T-cell (primary cell): ENCODE data around the gene NES. TPM values are rescaled to one million over a fixed set of nuclear protein-coding genes. Genes with fewer than 3 reads are reported as not detected.

Experiments used
- ATAC-seq, 4 experiments: fragments of 200-7000 bp in 3 of 4; fragments of 150-1000 bp in 1 of 4; cut with Tn5 transposase; replicated peaks in 1 of 4; 1 replicate in 3 of 4; 2 replicates in 1 of 4; pipeline ENCODE4 v1.10.0; 2021; ENCODE audit warnings: moderate library complexity in 3 of 4, mild to moderate bottlenecking in 2 of 4, moderate number of reproducible peaks in 1 of 4
- CTCF ChIA-PET, 2 donors: fragments of 300-600 bp; sonication (Branson Sonifier 250); formaldehyde crosslinking; loops; one replicate each; lab custom pipeline; 2022; ENCODE audit warnings: antibody characterized with exemption in 2 of 2; lab: Charles Lee
- POLR2A ChIA-PET, 2 donors: fragments of 300-600 bp; sonication (Branson Sonifier 250); formaldehyde crosslinking; loops; one replicate each; lab custom pipeline; 2022; ENCODE audit warnings: antibody characterized with exemption in 2 of 2; lab: Charles Lee
- DNase-seq, 35 experiments: peaks; one replicate each; pipeline versions ENCODE4 v3.0.0 to v3.0.0-alpha.2; 2013 to 2023
- H3K27ac ChIP-seq: one replicate; pipeline ENCODE4 v1.5.1; 2013; ENCODE audit warnings: low read length
- H3K27me3 ChIP-seq, 2 experiments: replicated peaks in 1 of 2; 1 replicate in 1 of 2; 2 replicates in 1 of 2; pipeline versions ENCODE4 v1.6.1 to v1.7.0; 2013; ENCODE audit warnings: low read length in 1 of 2, mixed read lengths in 1 of 2; ENCODE audit not compliant: control insufficient read depth in 2 of 2, insufficient read depth in 2 of 2; ENCODE audit errors: extremely low read depth in 1 of 2
- H3K36me3 ChIP-seq, 2 donors: 1 replicate in 1 of 2; 2 replicates in 1 of 2; pipeline versions ENCODE4 v1.6.1 to v1.7.0; 2013; ENCODE audit warnings: low read length in 1 of 2; ENCODE audit not compliant: control insufficient read depth in 2 of 2, insufficient read depth in 1 of 2; ENCODE audit errors: extremely low read depth in 1 of 2
- H3K4me1 ChIP-seq, 2 experiments: 1 replicate in 1 of 2; 2 replicates in 1 of 2; pipeline versions ENCODE4 v1.6.1 to v1.7.0; 2013; ENCODE audit warnings: low read length in 2 of 2, mixed read lengths in 1 of 2; ENCODE audit not compliant: insufficient read depth in 2 of 2, control insufficient read depth in 1 of 2; ENCODE audit errors: extremely low read depth in 1 of 2
- H3K4me3 ChIP-seq, 2 donors: 1 replicate in 1 of 2; 2 replicates in 1 of 2; pipeline versions ENCODE4 v1.5.1 to v1.7.0; 2013; ENCODE audit warnings: mild to moderate bottlenecking in 2 of 2, low read length in 1 of 2, moderate library complexity in 1 of 2; ENCODE audit not compliant: control insufficient read depth in 1 of 2; ENCODE audit errors: extremely low read depth in 1 of 2
- H3K9me3 ChIP-seq: 2 replicates; pipeline ENCODE4 v1.7.0; 2013
- H3K27ac Mint-ChIP-seq, 2 donors: one replicate each; pipeline ENCODE4 v1.8.0; 2020 to 2021; ENCODE audit warnings: mild to moderate bottlenecking in 2 of 2, mixed read lengths in 2 of 2
- H3K27me3 Mint-ChIP-seq, 2 donors: one replicate each; pipeline ENCODE4 v1.8.0; 2021 to 2022; ENCODE audit warnings: mixed read lengths in 2 of 2
- H3K36me3 Mint-ChIP-seq: one replicate; pipeline ENCODE4 v1.8.0; 2021; ENCODE audit warnings: mixed read lengths
- H3K4me1 Mint-ChIP-seq, 3 donors: one replicate each; pipeline ENCODE4 v1.8.0; 2020 to 2022; ENCODE audit warnings: mixed read lengths in 3 of 3, mild to moderate bottlenecking in 1 of 3
- H3K4me3 Mint-ChIP-seq, 3 donors: one replicate each; pipeline ENCODE4 v1.8.0; 2020 to 2022; ENCODE audit warnings: mild to moderate bottlenecking in 3 of 3, mixed read lengths in 3 of 3, moderate library complexity in 3 of 3
- H3K9me3 Mint-ChIP-seq, 3 donors: one replicate each; pipeline ENCODE4 v1.8.0; 2020 to 2022; ENCODE audit warnings: mixed read lengths in 3 of 3
- WGBS: methylation state at CpG from one replicate; pipeline ENCODE4 v1.1.5; 2013; ENCODE audit warnings: missing lambda C conversion rate; ENCODE audit not compliant: insufficient coverage; 5-methylcytosine and 5-hydroxymethylcytosine counted together
- total RNA-seq, 35 experiments: library from RNA in 6 of 35; stranded (reverse) in 6 of 35; fragments of 120-200 nt in 1 of 35; gene quantifications; one replicate each; pipeline versions ENCODE4 v1.2.1 to v1.2.4 and lab custom pipeline; 2013 to 2026

Gene NES
- total RNA-seq, 5 donors from 2014 or later (not counting 1 experiment from before 2014, with no cell fraction given) = 0.10 to 0.35 (median 0.25) TPM; not detected in 2

DNA sequence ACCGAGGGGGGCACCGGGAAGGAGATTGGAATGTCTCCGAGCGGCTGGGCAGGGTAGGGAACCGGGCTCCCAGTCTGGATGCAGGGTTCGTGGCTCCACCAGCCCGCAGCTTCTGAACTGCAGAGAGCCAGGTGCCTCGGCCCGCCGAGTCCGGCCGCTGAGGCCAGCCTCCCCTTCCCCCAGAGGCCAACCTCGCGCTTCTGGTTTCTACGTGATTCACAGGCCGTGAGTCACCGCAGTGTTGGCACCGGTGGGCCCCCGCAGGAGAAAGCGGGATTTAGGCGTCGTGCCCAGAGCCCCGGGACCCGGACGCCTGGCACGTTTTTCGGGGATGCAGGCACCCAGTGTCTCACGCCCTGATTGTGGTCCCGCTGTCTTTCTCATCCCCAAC, 27.7 kb upstream of the NES start:
- ATAC-seq (no peak), DNase-seq (peak in 3 of 35 experiments; percentile 10 to 32 (median 22))
- peak overlapping the region; percentile 67 to 91 (median 83) for H3K4me3 Mint-ChIP-seq
- peaks cover under 1% of the 10 kb centered on the region for H3K36me3 Mint-ChIP-seq
- peaks cover 7 to 59% of the 10 kb centered on the region in 2 experiments for H3K27me3 ChIP-seq
- H3K9me3 Mint-ChIP-seq = no peaks in the 10 kb centered on the region
- no peaks in the 10 kb centered on the region for H3K36me3 ChIP-seq
- ChIA-PET POLR2A (no interaction called here), CTCF (interaction anchor here (1.5 to 2.6 kb wide), 3 partner anchors 15 to 155 kb away, joined by 3 to 22 read pairs (median 11); no protein-coding TSS in a partner anchor)
- peak overlapping the region; percentile 35 to 61 for H3K4me3 ChIP-seq
- no peaks in the 10 kb centered on the region for H3K9me3 ChIP-seq
- H3K4me1 Mint-ChIP-seq = peaks cover 21 to 32% (median 30%) of the 10 kb centered on the region in 3 donors
- H3K4me1 ChIP-seq = peaks cover 16 to 42% of the 10 kb centered on the region in 2 experiments
- no peak overlapping the region for H3K27ac ChIP-seq
- H3K27me3 Mint-ChIP-seq = peaks cover 7 to 32% of the 10 kb centered on the region in 2 donors
- no peak overlapping the region for H3K27ac Mint-ChIP-seq
- 9% methylated on average over 28 of the region's 29 CpGs for WGBS

DNA sequence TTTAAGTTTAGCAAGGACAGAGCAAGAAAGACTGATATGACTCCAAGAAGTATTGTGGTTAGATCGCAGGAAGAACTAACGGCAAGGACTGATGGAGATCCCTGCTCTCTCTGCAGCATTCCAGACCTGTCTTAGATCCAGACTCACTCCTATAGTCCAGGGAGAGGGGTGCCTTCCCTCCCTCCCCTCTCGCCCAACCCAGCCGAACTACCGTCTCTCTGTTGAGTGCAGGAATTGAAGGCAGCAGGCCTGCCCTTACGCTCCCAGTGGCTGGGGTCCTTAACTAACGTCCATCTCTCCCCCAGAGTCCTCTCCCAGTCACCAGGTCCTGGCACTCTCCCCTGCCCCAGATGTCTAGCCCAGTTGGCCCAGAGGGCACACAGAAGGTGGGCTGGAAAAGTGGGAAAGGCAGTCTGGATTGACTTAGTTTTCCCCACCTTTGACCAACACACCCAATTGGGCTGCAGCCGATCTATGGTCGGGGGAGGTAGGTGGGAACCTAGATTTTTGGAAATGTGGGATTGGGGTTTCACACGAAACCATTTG, 27.0 kb upstream of the NES start:
- H3K4me3 Mint-ChIP-seq = peak overlapping the region; percentile 29 to 91 (median 50)
- Histone ChIP-seq H3K36me3 (no peaks in the 10 kb centered on the region), H3K4me3 (no peak overlapping the region), H3K9me3 (no peaks in the 10 kb centered on the region), H3K4me1 (peaks cover 16 to 42% of the 10 kb centered on the region in 2 experiments), H3K27me3 (peaks cover 7 to 64% of the 10 kb centered on the region in 2 experiments), H3K27ac (no peak overlapping the region)
- 80% methylated on average over 1 of the region's 10 CpGs for WGBS
- H3K27ac Mint-ChIP-seq = peak overlapping the region in 1 of 2 donors; percentile 27
- ChIA-PET CTCF (no interaction called here), POLR2A (no interaction called here)
- no peak for DNase-seq
- peaks cover 21 to 32% (median 30%) of the 10 kb centered on the region in 3 donors for H3K4me1 Mint-ChIP-seq
- H3K9me3 Mint-ChIP-seq = no peaks in the 10 kb centered on the region
- peaks cover 5% of the 10 kb centered on the region for H3K36me3 Mint-ChIP-seq
- peaks cover 7 to 34% of the 10 kb centered on the region in 2 donors for H3K27me3 Mint-ChIP-seq
- ATAC-seq = no peak

DNA sequence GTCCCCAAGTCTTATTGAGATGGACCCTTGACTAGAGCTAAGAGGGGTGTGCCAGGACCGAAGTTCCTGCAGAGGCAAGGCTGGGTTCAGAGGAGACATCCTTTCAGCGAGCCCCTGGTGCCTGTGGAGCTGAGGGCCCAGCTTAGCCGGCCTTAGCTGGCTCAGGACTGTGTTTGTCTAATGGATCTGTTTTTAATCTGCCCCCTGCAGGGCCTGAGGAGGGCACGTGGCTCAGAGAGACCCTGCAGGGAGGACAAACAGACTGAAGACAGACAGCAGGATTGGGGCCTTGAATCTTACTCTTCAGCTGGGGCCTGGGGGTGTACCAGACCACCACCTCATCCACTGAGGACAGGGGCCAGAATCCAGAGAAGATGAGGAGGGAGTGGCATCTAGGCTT, 26.5 kb upstream of the NES start:
- ChIA-PET POLR2A (no interaction called here), CTCF (interaction anchor here in 1 of 2 donors (1.0 kb wide), 1 partner anchor 43 kb away, joined by 10 read pairs; no protein-coding TSS in a partner anchor)
- Histone ChIP-seq H3K27me3 (peaks cover 7 to 69% of the 10 kb centered on the region in 2 experiments), H3K36me3 (no peaks in the 10 kb centered on the region), H3K4me1 (peaks cover 16 to 42% of the 10 kb centered on the region in 2 experiments), H3K9me3 (no peaks in the 10 kb centered on the region), H3K4me3 (no peak overlapping the region), H3K27ac (no peak overlapping the region)
- Mint-ChIP-seq H3K4me3 (peak overlapping the region; percentile 29 to 91 (median 50)), H3K36me3 (peaks cover 5% of the 10 kb centered on the region), H3K27me3 (peaks cover 11 to 38% of the 10 kb centered on the region in 2 donors), H3K27ac (no peak overlapping the region), H3K4me1 (peaks cover 21 to 32% (median 30%) of the 10 kb centered on the region in 3 donors), H3K9me3 (no peaks in the 10 kb centered on the region)
- ATAC-seq = no peak
- no peak for DNase-seq
- 76% methylated on average over 4 of the region's 4 CpGs for WGBS

DNA sequence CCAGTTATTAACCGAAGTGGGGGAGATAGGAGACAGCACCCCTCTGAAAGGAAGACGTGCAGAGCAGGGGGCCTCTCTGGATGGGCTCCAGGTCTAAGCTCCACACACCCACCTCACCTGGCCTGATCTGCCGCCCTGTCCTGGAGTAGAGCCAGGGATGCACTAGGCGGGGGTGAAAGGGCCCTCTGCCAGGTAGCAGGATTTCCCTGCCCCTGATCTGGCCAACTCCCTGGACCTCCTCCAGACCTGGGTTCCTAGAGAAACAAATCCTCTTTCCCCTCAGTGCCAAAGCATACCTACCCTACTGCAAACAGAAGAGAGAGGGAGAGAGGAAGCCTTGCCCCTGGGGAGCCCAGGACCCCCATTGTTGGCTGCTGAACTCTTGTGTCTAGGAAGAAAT, 26.1 kb upstream of the NES start:
- no peak overlapping the region for H3K27ac ChIP-seq
- Mint-ChIP-seq H3K4me1 (peaks cover 21 to 32% (median 30%) of the 10 kb centered on the region in 3 donors), H3K36me3 (peaks cover 5% of the 10 kb centered on the region), H3K4me3 (no peak overlapping the region), H3K9me3 (no peaks in the 10 kb centered on the region), H3K27ac (no peak overlapping the region), H3K27me3 (peaks cover 15 to 39% of the 10 kb centered on the region in 2 donors)
- no peak for ATAC-seq
- H3K9me3 ChIP-seq = no peaks in the 10 kb centered on the region
- WGBS = 84% methylated on average over 2 of the region's 4 CpGs
- no peak for DNase-seq
- CTCF ChIA-PET = interaction anchor here (0.5 to 1.1 kb wide), 6 partner anchors 10 to 1259 kb away, joined by 3 to 10 read pairs (median 4); no protein-coding TSS in a partner anchor
- POLR2A ChIA-PET = no interaction called here
- no peak overlapping the region for H3K4me3 ChIP-seq
- H3K4me1 ChIP-seq = peaks cover 16 to 42% of the 10 kb centered on the region in 2 experiments
- no peaks in the 10 kb centered on the region for H3K36me3 ChIP-seq
- H3K27me3 ChIP-seq = peaks cover 7 to 72% of the 10 kb centered on the region in 2 experiments

DNA sequence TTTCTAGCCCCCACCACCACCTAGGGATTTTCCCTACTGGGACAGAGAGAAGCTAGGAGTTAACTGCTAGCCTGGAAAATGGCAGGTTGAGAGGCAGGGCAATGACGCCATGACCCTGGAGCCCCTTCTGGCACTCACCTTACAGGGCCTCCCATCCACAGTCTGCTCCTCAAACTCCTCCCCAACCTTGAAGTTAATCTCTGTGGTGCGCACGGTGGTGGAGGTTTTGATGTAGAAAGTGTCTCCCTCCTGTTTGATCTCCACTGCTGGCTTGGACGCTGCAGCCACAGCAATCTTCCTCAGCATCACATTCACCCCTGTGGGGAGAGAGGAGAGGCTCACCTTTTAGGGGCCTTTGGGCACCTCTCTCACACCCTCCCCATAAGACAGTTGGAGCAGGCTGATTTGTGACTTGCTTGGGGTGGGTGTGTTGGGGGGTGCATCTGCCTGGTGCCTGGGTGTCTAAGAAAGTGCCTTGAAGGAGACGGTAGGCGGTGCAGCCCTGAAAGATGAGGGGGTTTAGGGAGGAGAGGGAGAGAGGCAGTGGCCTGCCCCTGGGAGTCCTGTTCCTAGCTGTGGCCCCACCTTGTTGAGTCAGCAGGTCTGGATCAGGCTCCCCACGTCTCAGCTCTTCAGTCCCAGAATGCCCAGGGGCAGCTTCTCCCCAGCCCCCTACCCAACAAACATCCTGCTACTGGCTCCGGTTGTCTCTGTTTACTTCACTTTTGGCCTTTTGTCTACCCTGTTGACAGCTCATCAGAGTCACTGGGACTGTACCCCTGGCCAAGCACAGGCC, 23.7 kb upstream of the NES start:
- DNase-seq (peak in 1 of 35 experiments; percentile 18), ATAC-seq (peak in 1 of 4 experiments; percentile 64)
- H3K9me3 Mint-ChIP-seq = no peaks in the 10 kb centered on the region
- no peak overlapping the region for H3K27ac Mint-ChIP-seq
- Histone ChIP-seq H3K27me3 (peaks cover 7 to 88% of the 10 kb centered on the region in 2 experiments), H3K9me3 (no peaks in the 10 kb centered on the region), H3K27ac (no peak overlapping the region), H3K4me1 (peaks cover 6 to 23% of the 10 kb centered on the region in 2 experiments), H3K4me3 (no peak overlapping the region), H3K36me3 (no peaks in the 10 kb centered on the region)
- 67% methylated on average over 4 of the region's 8 CpGs for WGBS
- CTCF ChIA-PET = interaction anchor here (0.7 to 0.9 kb wide), 2 partner anchors 77 to 1431 kb away, joined by 3 to 6 read pairs; no protein-coding TSS in a partner anchor
- peaks cover 30 to 57% of the 10 kb centered on the region in 2 donors for H3K27me3 Mint-ChIP-seq
- H3K4me1 Mint-ChIP-seq = peaks cover 10 to 18% (median 15%) of the 10 kb centered on the region in 3 donors
- no peak overlapping the region for H3K4me3 Mint-ChIP-seq
- POLR2A ChIA-PET = no interaction called here
- H3K36me3 Mint-ChIP-seq = peaks cover 5% of the 10 kb centered on the region

DNA sequence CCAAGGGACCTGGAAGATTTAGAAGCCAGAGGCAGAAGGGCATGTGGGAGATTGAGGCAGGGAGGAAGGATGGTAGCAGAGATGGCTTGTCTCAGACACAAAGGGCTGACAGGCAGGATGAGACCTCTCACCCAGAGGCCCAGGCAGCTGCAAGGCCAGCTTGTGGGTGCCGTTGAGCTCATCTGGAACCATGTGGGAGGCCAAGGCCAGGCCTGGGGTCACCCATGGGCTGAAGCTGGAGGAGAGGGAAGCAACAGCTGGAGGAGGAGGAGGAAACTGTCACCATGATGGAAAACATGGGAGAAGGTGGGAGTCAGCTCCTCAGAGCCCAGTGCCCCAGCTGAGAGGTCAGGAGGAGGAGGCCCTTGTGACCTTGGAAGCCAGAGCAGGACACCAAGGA, 21.8 kb upstream of the NES start:
- ATAC-seq (no peak), DNase-seq (no peak)
- H3K36me3 Mint-ChIP-seq = peaks cover 5% of the 10 kb centered on the region
- H3K27ac Mint-ChIP-seq = no peak overlapping the region
- peaks cover 31 to 57% of the 10 kb centered on the region in 2 donors for H3K27me3 Mint-ChIP-seq
- Histone ChIP-seq H3K36me3 (no peaks in the 10 kb centered on the region), H3K4me1 (peaks cover 2 to 6% of the 10 kb centered on the region in 2 experiments), H3K27me3 (peaks cover under 1 to 85% of the 10 kb centered on the region in 2 experiments), H3K27ac (no peak overlapping the region), H3K4me3 (no peak overlapping the region), H3K9me3 (no peaks in the 10 kb centered on the region)
- peak overlapping the region in 1 of 3 donors; percentile 13 for H3K4me3 Mint-ChIP-seq
- CTCF ChIA-PET = interaction anchor here in 1 of 2 donors (0.5 kb wide), 1 partner anchor 102 kb away, joined by 3 read pairs; no protein-coding TSS in a partner anchor
- WGBS = 93% methylated on average over 1 of the region's 1 CpG
- POLR2A ChIA-PET = no interaction called here
- H3K4me1 Mint-ChIP-seq = peaks cover under 1 to 3% (median 2%) of the 10 kb centered on the region in 3 donors
- H3K9me3 Mint-ChIP-seq = no peaks in the 10 kb centered on the region
